SK-N-SH (cell line): Measurements from ENCODE around the gene STIP1. TPM values are rescaled to one million over a fixed set of nuclear protein-coding genes. Genes with fewer than 3 reads are reported as not detected.

ENCODE experiments used
- CTCF ChIA-PET: fragments of 300-600, 350-600 bp; formaldehyde crosslinking; extraction: SDS; loops from one replicate; lab custom pipeline; 2021; lab: Yijun Ruan, JAX
- POLR2A ChIA-PET: fragments of 350-600 bp; sonication (Branson Sonifier 250); formaldehyde crosslinking; extraction: SDS; loops from one replicate; lab custom pipeline; 2020; ENCODE audit warnings: antibody characterized with exemption, inconsistent platforms; lab: Yijun Ruan, JAX
- DNase-seq: peaks from one replicate; pipeline ENCODE4 v3.0.0; 2012
- H2AFZ ChIP-seq: fragments of 200-600 bp; sonication (generic); 2 replicates; pipeline ENCODE4 v1.8.1; 2016; ENCODE audit warnings: antibody characterized with exemption, mild to moderate bottlenecking, low read depth
- H3F3A ChIP-seq: fragments of 200-600 bp; sonication (generic); replicated peaks from 2 replicates; pipeline ENCODE3; 2016; ENCODE audit warnings: antibody characterized with exemption, mild to moderate bottlenecking; ENCODE audit not compliant: insufficient read depth
- H3K27ac ChIP-seq, 2 experiments: fragments of 200-500 bp in 1 of 2; fragments of 200-600 bp in 1 of 2; sonication (Bioruptor generic) in 1 of 2; sonication (generic), shearing (Covaris generic) in 1 of 2; 2 replicates each; pipeline versions ENCODE4 v1.5.1 to v1.6.1; 2014 to 2016; ENCODE audit warnings: low read depth in 2 of 2, inconsistent platforms in 1 of 2, low read length in 1 of 2, mild to moderate bottlenecking in 1 of 2, mixed read lengths in 1 of 2
- H3K27me3 ChIP-seq: fragments of 200-600 bp; sonication (generic), shearing (Covaris generic); 2 replicates; pipeline ENCODE4 v1.6.1; 2016; ENCODE audit warnings: mixed run types; ENCODE audit not compliant: insufficient read depth
- H3K36me3 ChIP-seq, 2 experiments: fragments of 200-500 bp in 1 of 2; fragments of 200-600 bp in 1 of 2; sonication (Bioruptor generic) in 1 of 2; sonication (generic) in 1 of 2; replicated peaks in 1 of 2; 2 replicates each; pipeline versions ENCODE3 to v1.5.1; 2014 to 2016; ENCODE audit warnings: low read length in 1 of 2, mild to moderate bottlenecking in 1 of 2; ENCODE audit not compliant: insufficient read depth in 2 of 2, control insufficient read depth in 1 of 2
- H3K4me1 ChIP-seq, 2 experiments: fragments of 200-500 bp in 1 of 2; fragments of 200-600 bp in 1 of 2; sonication (Bioruptor generic) in 1 of 2; sonication (generic), shearing (Covaris generic) in 1 of 2; 2 replicates each; pipeline versions ENCODE4 v1.5.1 to v1.6.1; 2014 to 2016; ENCODE audit warnings: low read depth in 1 of 2, low read length in 1 of 2, mixed run types in 1 of 2; ENCODE audit not compliant: insufficient read depth in 2 of 2, control insufficient read depth in 1 of 2
- H3K4me2 ChIP-seq: fragments of 200-600 bp; sonication (generic), shearing (Covaris generic); 2 replicates; pipeline ENCODE4 v1.6.1; 2017; ENCODE audit warnings: mixed run types
- H3K4me3 ChIP-seq, 2 experiments: fragments of 200-500 bp in 1 of 2; fragments of 200-600 bp in 1 of 2; sonication (Bioruptor generic) in 1 of 2; sonication (generic), shearing (Covaris generic) in 1 of 2; 2 replicates each; pipeline versions ENCODE4 v1.5.1 to v1.8.1; 2014 to 2016; ENCODE audit warnings: low read depth in 2 of 2, inconsistent platforms in 1 of 2, low read length in 1 of 2, mild to moderate bottlenecking in 1 of 2, mixed read lengths in 1 of 2, moderate library complexity in 1 of 2
- H3K79me2 ChIP-seq: fragments of 200-600 bp; sonication (generic); 2 replicates; pipeline ENCODE4 v1.8.1; 2017; ENCODE audit warnings: mild to moderate bottlenecking; ENCODE audit not compliant: insufficient read depth
- H3K9ac ChIP-seq: fragments of 200-600 bp; sonication (generic); 2 replicates; pipeline ENCODE4 v1.6.1; 2017; ENCODE audit warnings: mixed run types
- H3K9me2 ChIP-seq: fragments of 200-600 bp; sonication (generic); 2 replicates; pipeline ENCODE4 v1.6.1; 2017; ENCODE audit warnings: mixed run types
- H3K9me3 ChIP-seq: fragments of 200-600 bp; sonication (generic); 2 replicates; pipeline ENCODE4 v1.6.1; 2017; ENCODE audit warnings: mixed run types, mild to moderate bottlenecking, moderate library complexity
- H4K20me1 ChIP-seq: fragments of 200-600 bp; sonication (generic); 2 replicates; pipeline ENCODE4 v1.6.1; 2017; ENCODE audit warnings: mild to moderate bottlenecking, mixed run types; ENCODE audit not compliant: insufficient read depth
- FOSL2 ChIP-seq: IDR thresholded peaks from 2 replicates; pipeline ENCODE4 v1.4.0; 2012; ENCODE audit warnings: low read depth, mild to moderate bottlenecking, moderate library complexity, borderline replicate concordance
- GABPA ChIP-seq: IDR thresholded peaks from 2 replicates; pipeline ENCODE4 v1.4.0; 2012; ENCODE audit warnings: low read depth, mild to moderate bottlenecking
- MEF2A ChIP-seq: IDR thresholded peaks from 2 replicates; pipeline ENCODE4 v1.4.0; 2012; ENCODE audit warnings: low read depth, borderline replicate concordance
- PBX3 ChIP-seq: IDR thresholded peaks from 2 replicates; pipeline ENCODE4; 2012
- POLR2AphosphoS5 ChIP-seq: IDR thresholded peaks from 2 replicates; pipeline ENCODE4 v1.6.1; 2012; ENCODE audit warnings: low read depth, low read length
- RAD21 ChIP-seq: IDR thresholded peaks from 2 replicates; pipeline ENCODE4 v1.6.1; 2012; ENCODE audit warnings: mild to moderate bottlenecking, low read length
- TEAD4 ChIP-seq: IDR thresholded peaks from 2 replicates; pipeline ENCODE4 v1.4.0; 2012; ENCODE audit warnings: mild to moderate bottlenecking, borderline replicate concordance; ENCODE audit not compliant: insufficient read depth
- USF1 ChIP-seq: IDR thresholded peaks from 2 replicates; pipeline ENCODE4 v1.4.0; 2012; ENCODE audit warnings: low read depth, borderline replicate concordance
- WGBS: methylation state at CpG from one replicate; pipeline ENCODE4 v1.1.6; 2017; ENCODE audit warnings: low lambda C conversion rate; 5-methylcytosine and 5-hydroxymethylcytosine counted together
- polyA plus RNA-seq, 3 experiments: library from polyadenylated mRNA; depleted of rRNA; stranded (reverse); fragments of >200 nt; gene quantifications; 2 replicates each; pipeline ENCODE4 v1.2.3, GENCODE V29; 2012

Gene STIP1
- polyA plus RNA-seq, 1 of the 3 experiments (the other 2 are of a cell fraction), result 163 TPM

DNA sequence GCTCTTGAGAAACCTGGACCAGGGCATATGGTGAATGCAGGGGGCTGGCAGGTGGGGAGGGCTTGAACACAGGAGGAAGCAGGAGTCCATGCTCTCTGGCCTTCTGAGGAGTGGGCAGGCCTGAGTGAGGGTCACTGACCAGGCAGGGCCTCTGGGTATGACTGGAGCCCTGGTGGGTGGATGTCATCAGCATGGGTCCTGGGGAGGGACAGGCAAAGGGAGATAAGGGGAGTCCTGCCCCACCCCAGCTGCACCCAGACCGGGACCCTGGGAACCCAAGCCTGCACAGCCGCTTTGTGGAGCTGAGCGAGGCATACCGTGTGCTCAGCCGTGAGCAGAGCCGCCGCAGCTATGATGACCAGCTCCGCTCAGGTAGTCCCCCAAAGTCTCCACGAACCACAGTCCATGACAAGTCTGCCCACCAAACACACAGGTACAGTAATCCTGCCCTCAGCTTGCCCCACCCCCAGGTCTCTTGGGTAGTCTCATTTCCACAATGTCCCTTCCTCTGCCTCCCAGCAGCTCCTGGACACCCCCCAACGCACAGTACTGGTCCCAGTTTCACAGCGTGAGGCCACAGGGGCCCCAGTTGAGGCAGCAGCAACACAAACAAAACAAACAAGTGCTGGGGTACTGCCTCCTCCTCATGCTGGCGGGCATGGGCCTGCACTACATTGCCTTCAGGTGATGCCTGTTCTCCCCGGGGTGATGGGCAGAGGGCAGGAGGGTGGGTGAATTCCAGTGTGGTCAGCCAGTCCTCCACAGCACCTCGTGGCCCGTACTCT, 46.4 kb downstream of the STIP1 start:
- POLR2A ChIA-PET, result interaction anchor here (1.0 to 1.8 kb wide), 2 partner anchors 9 to 36 kb away, joined by 3 to 9 read pairs; partner anchors contain the start of gene FKBP2
- Histone ChIP-seq H2AFZ (no peak overlapping the region), H3K27ac (no peak overlapping the region; a peak in 1 of 4 replicates), H4K20me1 (no peaks in the 10 kb centered on the region), H3K4me2 (no peak overlapping the region), H3K9me3 (no peaks in the 10 kb centered on the region), H3K4me1 (peaks cover 19 to 50% of the 10 kb centered on the region in 2 experiments; a peak in 2 of 4 replicates), H3K27me3 (no peaks in the 10 kb centered on the region), H3K36me3 (peaks cover 0 to 6% of the 10 kb centered on the region in 2 experiments), H3K4me3 (no peak overlapping the region; a peak in 1 of 4 replicates), H3K9ac (no peak overlapping the region), H3K79me2 (peaks cover 36% of the 10 kb centered on the region), H3K9me2 (no peaks in the 10 kb centered on the region), H3F3A (peaks cover 20% of the 10 kb centered on the region)
- no peak for TF ChIP-seq GABPA
- TF ChIP-seq FOSL2, result no peak
- TF ChIP-seq USF1, result no peak
- TF ChIP-seq PBX3, result no peak
- no peak for TF ChIP-seq POLR2AphosphoS5
- no peak for TF ChIP-seq TEAD4
- CTCF ChIA-PET, result interaction anchor here (0.6 to 3.4 kb wide), 7 partner anchors 10 to 72 kb away, joined by 3 to 15 read pairs (median 5); partner anchors contain the start of genes ESRRA, PLCB3, PPP1R14B and STIP1
- 93% methylated on average over 14 of the region's 15 CpGs for WGBS
- DNase-seq, result no peak

- H3K4me2 ChIP-seq, result no peak overlapping the region
- H3K9ac ChIP-seq, result no peak overlapping the region
- 95% methylated on average over 8 of the region's 8 CpGs for WGBS
- POLR2A ChIA-PET, result interaction anchor here (1.0 to 1.8 kb wide), 2 partner anchors 8 to 35 kb away, joined by 3 to 9 read pairs; partner anchors contain the start of gene FKBP2
- no peaks in the 10 kb centered on the region for H3K9me2 ChIP-seq
- H3K9me3 ChIP-seq, result no peaks in the 10 kb centered on the region
- no peak overlapping the region for H3K27ac ChIP-seq
- peak overlapping the region in 1 of 2 experiments; percentile 70; a peak in 1 of 4 replicates for H3K4me3 ChIP-seq
- peaks cover 0 to 11% of the 10 kb centered on the region in 2 experiments for H3K36me3 ChIP-seq
- H3K27me3 ChIP-seq, result no peaks in the 10 kb centered on the region
- peaks cover 31% of the 10 kb centered on the region for H3K79me2 ChIP-seq
- peaks cover 14 to 47% of the 10 kb centered on the region in 2 experiments; a peak in 2 of 4 replicates for H3K4me1 ChIP-seq
- H2AFZ ChIP-seq, result no peak overlapping the region
- no peaks in the 10 kb centered on the region for H4K20me1 ChIP-seq
- no peak for TF ChIP-seq RAD21
- no peak for TF ChIP-seq MEF2A
- TF ChIP-seq, all 33 proteins: peak for 0
- CTCF ChIA-PET, result interaction anchor here (0.6 to 3.4 kb wide), 5 partner anchors 10 to 71 kb away, joined by 3 to 15 read pairs (median 6); partner anchors contain the start of genes PLCB3 and PPP1R14B
- H3F3A ChIP-seq, result peaks cover 20% of the 10 kb centered on the region
- no peak for DNase-seq
Observed at GRCh38 chr11:64232967-64233315, 47.0 kb downstream of the STIP1 start.
